GM18526 (cell line): Measurements from ENCODE around the gene TMEM107.

ENCODE experiments used
- POLR2A ChIP-seq: IDR thresholded peaks from 3 replicates; pipeline ENCODE4 v1.6.1; 2011; ENCODE audit not compliant: insufficient read length; ENCODE audit errors: extremely low read depth

Gene TMEM107

DNA sequence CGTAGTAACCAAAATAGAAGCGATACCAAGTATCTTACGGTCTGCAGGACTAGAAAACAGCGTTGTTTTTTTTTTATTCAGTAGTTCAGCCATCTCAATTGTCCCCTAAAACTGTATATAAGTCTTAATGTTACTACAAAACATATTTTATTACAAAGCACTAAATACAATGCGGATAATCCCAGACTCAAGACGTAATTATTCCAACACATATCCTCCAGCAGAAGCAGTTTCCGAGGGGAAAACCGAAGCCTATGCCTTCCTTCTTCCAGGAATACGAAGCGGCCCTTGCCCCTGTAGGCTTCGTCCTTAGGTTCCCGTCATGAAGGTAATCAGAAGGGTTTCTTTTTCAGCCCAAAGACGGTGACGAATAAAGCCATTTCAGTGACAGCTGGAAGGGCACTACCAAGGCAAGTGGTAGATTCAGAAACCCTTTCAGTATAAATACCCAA is 2.3 kb downstream of the TMEM107 start:
- TF ChIP-seq POLR2A, result no peak

DNA sequence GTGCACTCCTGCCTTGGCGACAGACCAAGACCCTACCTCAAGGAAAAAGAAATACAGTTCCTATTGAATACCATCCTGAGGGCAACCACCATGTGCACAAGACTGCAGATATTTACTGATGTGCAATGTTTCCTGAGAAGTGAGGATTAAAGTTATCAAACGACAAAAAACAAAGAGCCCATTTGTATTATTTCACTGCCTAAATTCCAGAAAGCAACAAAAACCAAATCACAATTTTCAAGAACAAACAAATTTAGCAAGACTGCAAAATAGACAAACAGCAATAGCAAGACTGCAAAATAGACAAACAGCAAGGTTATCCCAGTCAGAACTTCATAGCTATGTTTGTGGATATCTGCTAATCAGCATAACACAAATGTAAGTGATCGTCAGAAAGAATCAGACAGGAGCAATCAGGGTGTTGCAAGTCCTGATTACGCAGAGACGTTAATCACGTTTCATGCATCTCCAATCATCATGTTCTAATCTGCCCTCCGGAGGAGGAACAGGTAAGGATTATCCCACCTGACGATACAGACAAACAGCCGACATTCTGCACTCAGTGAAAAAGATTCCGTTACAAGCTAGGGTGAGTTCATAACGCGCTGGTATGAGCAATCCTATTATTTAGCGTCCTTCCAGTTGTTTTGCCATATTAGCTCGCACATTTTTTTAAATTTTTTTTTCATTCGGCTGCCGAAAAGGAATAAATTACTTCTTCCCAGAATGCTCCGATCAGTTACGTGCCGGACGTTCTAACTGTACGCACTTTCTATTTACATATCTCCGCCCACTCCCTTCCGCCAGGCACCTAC is 2.9 kb downstream of the TMEM107 start:
- peak; percentile 99 for TF ChIP-seq POLR2A

DNA sequence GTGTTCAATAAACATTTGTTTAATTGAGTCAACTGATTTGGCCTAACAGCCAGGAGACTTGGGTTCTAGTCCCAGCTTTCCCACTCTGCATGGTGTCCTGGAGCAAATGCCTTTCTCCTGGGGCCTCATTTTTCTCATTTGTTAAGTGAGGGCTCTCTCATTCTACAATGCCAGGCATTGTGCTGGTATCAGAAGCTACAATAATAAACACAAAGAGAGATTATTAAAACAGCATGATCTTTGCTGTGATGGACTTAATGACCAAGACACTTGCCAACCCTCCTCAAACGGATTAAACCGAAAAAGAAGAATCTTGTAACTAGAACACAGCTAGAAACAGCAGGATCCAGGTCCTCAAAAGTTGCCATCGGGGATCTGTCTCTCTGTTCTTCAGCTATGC is 8.7 kb downstream of the TMEM107 start:
- no peak for TF ChIP-seq POLR2A

DNA sequence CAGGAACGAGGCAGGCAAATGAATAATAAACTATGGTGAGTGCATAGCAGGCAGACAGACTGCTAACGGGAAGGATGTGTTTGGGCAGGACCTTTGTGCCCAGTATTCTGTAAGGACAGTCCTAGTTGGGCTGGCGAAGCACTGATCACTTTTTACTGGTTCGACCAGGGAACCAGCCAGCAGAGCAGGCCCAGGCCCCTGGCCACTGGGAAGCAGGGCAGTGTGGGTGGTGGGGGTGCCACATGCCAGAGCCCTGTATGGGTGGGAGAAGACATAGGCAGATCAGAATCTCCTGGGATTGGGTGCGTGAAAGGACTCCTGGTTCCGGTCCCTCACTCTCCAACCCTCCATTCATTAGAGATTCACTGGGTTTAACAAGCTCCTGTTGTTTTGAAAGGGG is 9.4 kb downstream of the TMEM107 start:
- TF ChIP-seq POLR2A, result no peak

DNA sequence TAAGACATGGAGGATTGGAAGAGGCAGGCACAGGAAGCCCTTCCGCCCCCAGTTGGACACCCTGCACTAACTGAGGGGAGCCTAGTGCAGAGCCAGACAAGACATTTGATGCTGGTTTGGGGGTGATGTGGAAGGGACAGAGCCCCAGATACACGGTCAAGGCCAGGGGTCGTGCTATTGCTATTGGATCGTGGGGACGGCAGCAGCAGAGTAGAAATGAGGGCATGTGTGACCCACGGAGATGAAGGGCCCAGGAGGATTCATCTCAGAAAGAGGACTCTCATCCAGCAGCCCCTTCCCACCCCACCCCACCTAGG is 11.4 kb downstream of the TMEM107 start:
- no peak for TF ChIP-seq POLR2A

DNA sequence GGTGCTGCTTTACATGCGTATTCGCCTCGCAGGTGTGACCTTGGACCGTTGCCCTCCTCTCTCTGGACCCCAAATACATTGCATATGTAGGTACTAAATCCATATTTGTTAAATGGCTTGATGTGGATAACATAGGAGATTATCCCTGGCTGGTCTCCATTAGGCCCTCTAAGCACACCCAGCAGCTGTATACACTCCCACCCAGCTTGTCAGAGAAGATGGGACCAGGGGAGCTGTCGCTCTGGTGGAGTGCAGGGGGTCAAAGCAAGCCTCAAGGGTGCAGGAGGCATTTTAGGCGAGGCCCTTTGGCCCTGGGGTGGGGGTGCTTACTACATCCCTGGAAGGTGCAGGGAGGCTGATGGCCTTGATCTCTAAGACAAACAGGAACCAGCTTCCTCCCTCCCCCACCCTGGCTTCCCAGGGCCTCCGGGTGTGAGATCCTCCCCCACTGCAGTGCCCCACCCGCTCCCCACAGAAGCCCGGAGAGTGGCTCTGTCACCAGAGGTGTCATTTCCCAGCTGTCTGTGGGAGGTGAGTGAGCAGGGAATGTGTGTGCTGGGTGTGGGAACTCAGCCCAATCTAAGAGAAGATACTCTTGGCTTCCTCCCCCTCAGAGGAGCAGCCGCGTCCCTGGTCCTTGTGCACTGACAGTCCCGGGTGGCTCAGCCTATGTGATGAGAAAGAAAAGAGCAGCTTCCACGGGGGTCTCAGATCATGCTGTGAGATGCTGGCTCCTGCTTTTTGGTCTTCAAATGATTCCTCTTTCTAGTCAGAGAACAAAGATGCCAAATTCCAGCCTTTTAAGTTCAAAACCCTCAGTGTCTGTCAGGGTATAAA is 12.0 kb downstream of the TMEM107 start:
- no peak for TF ChIP-seq POLR2A

DNA sequence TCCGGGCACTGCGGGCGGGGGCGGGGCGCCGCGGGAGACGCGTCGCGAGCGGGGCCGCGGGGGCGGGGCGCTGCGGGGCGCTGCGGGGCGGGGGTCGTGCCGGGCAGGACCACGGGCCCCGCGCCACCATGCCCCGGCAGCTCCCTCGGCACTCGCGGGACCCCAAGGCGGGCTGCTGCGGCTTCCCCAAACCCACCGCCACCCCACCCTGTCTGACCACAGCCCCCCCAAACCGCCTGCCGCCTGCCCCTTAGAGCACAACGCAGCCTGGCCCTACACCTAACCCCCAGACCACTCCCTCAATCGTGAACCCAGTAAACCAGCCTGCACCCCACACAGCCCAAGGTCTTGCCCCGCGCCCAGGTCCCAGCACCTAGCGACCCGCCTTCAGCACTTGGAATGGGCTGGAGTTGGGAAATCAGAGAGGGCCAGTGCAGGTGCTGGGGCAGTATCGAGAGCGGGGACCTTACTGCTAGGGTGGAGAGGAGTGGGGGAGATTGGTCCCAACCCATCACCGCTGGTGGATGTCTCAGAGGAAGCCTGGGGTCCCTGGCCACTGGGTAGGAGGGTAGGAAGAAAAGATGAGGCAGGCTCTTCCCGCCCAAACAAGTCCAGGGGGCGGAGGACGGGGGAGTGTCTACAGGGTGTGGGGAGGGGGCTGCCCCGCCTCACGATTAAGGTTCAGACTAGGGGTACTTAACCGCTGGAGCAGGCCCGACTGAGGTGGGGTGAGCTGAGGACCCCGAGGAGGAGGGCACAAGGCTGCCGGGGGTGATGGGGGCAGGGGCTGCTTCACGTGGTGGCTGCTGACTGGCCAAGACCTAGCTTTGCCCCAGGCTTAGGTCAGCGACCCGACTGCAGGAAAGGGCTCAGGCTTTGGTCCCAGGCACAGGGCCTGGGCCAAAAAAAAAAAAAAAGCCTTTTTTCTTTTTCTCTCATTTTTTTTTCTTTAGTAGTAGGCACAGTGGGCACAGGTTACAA is 12.9 kb downstream of the TMEM107 start:
- TF ChIP-seq POLR2A, result no peak

DNA sequence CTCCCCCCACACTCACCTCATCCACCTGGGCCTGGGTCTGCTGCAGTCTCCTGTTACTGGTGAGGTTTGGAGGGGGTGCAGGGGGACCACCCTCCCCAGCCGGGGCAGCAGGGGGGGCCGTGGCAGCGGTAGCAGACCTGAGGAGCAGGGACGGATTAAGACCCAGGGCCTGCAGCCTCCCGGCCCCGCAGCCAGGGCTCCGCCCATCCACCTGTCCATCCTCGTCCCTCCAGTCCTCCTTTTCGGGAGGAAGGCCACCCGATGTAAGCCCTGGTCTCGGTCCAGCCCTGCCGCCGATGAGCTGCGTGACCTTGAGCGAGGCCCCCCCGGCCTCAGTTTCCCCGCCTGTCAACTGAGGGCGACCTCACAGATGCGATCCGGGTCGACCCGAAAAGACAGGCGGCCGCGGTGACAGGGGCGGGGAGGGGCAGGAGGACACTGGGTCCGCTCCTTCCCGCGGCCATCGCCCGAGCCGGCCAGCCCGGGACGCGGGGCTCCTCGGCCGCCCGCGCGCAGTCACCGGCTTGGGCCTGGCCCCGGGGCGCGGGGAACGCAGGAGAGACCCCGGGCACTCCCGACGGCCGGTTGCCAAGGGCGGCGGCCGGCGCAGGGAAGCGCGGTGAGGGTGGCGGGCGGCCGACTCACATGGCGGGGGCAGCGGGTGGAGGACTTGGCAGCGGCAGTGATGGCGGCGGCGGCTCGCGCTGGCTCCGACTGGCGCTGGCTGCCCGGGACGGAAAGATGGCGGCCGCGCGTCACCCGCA is 13.8 kb downstream of the TMEM107 start, which contains the start of gene VAMP2:
Gene VAMP2 (minus strand): TSS at position 716 of the 764 bp plus-strand sequence. CDS start 69 bp downstream, at position 647.
- peak; percentile 68 for TF ChIP-seq POLR2A

DNA sequence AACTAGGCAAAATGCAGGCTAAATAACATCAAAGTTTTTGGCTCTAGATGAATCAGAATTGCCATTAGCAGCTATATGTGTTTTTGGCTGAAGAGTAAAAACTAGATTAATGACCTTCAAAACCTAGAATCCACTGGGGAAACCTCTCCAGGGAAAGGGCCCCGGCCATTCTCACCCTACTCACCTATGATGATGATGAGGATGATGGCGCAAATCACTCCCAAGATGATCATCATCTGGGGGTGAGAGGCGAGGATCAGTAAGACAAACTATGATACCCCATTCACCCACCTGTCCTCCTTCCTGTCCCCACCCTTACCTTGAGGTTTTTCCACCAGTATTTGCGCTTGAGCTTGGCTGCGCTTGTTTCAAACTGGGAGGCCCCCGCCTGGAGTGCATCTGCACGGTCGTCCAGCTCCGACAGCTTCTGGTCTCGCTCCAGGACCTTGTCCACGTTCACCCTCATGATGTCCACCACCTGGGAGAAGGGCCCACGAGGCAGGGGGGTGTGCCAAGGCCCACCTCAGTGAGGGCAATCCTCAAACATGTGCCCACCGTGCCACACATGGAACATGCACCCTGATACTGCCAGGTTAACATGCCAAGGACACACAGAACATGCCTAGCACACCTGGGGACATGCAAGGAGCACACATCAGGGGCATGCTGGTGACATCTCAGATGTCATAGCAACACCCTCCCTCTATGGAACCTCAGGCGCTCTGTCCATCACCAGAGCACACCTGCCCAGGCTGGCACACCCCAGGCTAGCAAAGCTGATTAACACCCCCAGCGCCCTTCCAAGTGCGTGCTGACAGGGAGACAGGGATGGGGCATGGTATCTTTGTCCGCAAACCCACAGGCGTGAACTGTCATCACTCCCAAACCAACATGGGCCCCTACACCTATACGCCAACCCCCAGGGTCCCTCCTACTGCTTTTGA is 14.6 kb downstream of the TMEM107 start:
- no peak for TF ChIP-seq POLR2A

DNA sequence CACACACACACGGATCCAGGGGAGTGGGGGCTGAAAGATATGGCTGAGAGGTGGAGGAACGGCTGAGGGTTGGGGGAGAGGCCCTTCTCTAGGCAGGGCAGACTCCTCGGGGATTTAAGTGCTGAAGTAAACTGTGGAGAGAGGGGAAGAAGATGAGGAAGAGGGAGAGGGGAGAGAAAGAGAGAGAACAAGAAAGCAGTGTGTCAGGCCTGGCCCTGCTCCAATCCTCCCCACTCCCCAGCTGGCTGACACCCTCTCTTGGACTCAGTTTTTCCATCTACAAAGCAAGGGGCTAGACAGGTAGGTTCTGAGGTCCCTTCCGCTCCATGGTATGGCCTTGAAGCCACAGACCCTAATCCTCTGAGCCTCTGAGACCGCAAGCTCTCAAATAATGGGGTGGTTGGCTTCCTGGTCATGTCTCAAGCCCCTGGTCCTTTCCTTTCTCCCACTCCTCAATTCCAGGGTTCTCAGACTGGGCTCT is 15.4 kb downstream of the TMEM107 start:
- no peak for TF ChIP-seq POLR2A

DNA sequence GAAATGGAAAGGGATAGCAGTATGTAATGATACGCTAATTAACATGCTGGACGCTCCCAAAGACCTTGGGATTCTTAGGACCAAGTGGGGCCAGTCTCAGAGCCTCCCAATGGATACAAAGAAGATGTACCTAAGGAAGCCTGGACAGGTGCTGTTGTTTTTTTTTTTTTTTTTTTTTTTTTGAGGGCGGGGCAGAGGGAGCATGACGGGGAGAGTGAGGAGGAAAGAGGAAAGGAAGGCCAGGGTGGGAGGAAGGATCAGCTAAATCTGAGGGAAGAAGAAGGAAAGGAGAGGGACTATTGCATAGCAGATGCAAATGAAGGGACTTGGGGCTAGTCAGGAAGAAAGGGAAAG is 16.0 kb downstream of the TMEM107 start:
- no peak for TF ChIP-seq POLR2A

DNA sequence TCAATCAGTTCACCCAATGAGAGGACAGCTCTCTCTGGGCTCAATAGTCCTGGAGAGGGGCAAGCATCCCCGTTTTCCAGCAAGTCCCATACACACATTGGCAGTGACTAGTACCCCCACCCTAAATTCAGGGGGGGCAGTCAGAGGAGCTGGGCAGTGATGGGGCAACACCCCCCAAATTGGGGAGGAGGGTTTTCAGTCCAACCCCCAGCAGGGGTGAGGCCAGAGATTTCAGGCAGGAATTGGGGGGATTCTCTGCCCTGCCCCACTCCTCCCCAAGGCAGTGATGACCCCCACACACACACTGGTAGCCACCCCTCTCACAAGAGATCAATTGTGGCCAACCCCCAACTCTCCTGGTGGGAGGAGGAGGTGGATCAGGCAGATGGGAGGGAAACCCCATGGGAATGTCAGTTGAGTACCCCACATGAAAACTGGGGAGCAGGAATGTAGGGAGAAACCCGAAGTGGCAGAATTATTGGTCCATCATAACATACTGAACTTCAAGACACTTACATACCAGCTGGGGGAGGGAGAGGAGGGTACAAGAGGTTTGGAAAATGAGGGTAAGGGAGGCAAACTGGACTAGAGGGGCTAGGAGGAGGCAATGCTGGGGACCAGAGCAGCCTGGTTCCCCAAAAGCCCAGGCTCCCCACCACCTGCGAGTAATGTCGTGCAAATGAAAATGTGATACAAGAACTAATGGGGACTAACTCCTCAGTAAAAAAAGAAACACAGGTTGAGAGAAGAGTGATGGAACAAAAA is 16.5 kb downstream of the TMEM107 start:
- TF ChIP-seq POLR2A, result no peak

DNA sequence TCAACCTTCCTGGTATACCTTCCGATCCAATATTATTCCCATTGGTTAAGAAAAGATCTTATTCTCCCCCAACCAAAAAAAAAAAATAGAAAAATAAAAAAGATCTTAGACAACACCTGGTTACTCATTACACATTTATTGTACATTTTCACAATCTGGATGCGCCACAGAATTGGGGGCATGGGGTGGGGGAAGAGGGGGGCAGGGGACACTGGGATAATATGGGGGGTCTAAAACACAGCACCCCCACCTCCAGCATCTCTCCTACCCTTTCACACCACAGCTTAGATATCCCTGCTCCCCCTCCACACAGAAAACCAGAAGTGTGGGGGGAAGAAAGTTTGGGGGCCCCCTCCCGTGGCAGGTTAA is 17.2 kb downstream of the TMEM107 start:
- TF ChIP-seq POLR2A, result no peak
